SK-N-SH treated with all-trans-retinoic acid at 6 μM for 48 hours (cell line): ENCODE data around the gene MINPP1.
"Not testable (repeated sequence)": the region's sequence is repeated elsewhere in the genome, so short reads cannot be mapped to it uniquely, and the experiment has no call there.

Experiments
- ATAC-seq: fragments of 200-7000 bp; cut with Tn5 transposase; 3 replicates; pipeline ENCODE4 v1.9.1; 2020; ENCODE audit warnings: mild to moderate bottlenecking, moderate library complexity
- ARNTL ChIP-seq: fragments of 450-650 bp; formaldehyde crosslinking; IDR thresholded peaks from 2 replicates; pipeline ENCODE4 v1.5.0; 2020; ENCODE audit warnings: low read depth, mild to moderate bottlenecking, moderate library complexity, borderline replicate concordance
- BACH2 ChIP-seq: fragments of 250-450 bp; sonication (Bioruptor Pico); IDR thresholded peaks from 2 replicates; pipeline ENCODE4 v1.9.0; 2021; ENCODE audit warnings: mild to moderate bottlenecking, borderline replicate concordance
- CSDC2 ChIP-seq: fragments of 250-450 bp; sonication (Bioruptor Pico); IDR thresholded peaks from 2 replicates; pipeline ENCODE4 v1.5.0; 2020; ENCODE audit warnings: mild to moderate bottlenecking, moderate library complexity
- ESRRG ChIP-seq: fragments of 250-450 bp; sonication (Bioruptor Pico); IDR thresholded peaks from 2 replicates; pipeline ENCODE4 v1.6.1; 2021; ENCODE audit warnings: mild to moderate bottlenecking
- GLIS3 ChIP-seq: fragments of 250-450 bp; sonication (Bioruptor Pico); IDR thresholded peaks from 2 replicates; pipeline ENCODE4 v1.5.0; 2020; ENCODE audit warnings: mild to moderate bottlenecking, moderate library complexity
- ISL1 ChIP-seq: fragments of 250-450 bp; sonication (Bioruptor Pico); IDR thresholded peaks from 2 replicates; pipeline ENCODE4 v2.1.2; 2022; ENCODE audit warnings: mild to moderate bottlenecking, moderate library complexity
- PPARA ChIP-seq: fragments of 250-450 bp; sonication (Bioruptor Pico); IDR thresholded peaks from 2 replicates; pipeline ENCODE4 v1.5.0; 2020; ENCODE audit warnings: mild to moderate bottlenecking, borderline replicate concordance
- RARB ChIP-seq: fragments of 250-450 bp; sonication (Bioruptor Pico); IDR thresholded peaks from 2 replicates; pipeline ENCODE4 v1.8.0; 2021; ENCODE audit warnings: mild to moderate bottlenecking, moderate library complexity
- TCF4 ChIP-seq: fragments of 250-450 bp; sonication (Bioruptor Pico); IDR thresholded peaks from 2 replicates; pipeline ENCODE4 v1.8.0; 2021; ENCODE audit warnings: mild to moderate bottlenecking, moderate library complexity, borderline replicate concordance
- TOX ChIP-seq: fragments of 250-450 bp; sonication (Bioruptor Pico); IDR thresholded peaks from 2 replicates; pipeline ENCODE4 v1.8.0; 2021; ENCODE audit warnings: mild to moderate bottlenecking, moderate library complexity, borderline replicate concordance
- ZC3H10 ChIP-seq: fragments of 250-450 bp; sonication (Bioruptor Pico); IDR thresholded peaks from 2 replicates; pipeline ENCODE4 v1.5.1; 2021; ENCODE audit warnings: mild to moderate bottlenecking, moderate library complexity
- ZFP3 ChIP-seq: fragments of 250-450 bp; sonication (Bioruptor Pico); IDR thresholded peaks from 2 replicates; pipeline ENCODE4 v1.5.0; 2020; ENCODE audit warnings: mild to moderate bottlenecking, moderate library complexity
- ZNF565 ChIP-seq: fragments of 450-650 bp; formaldehyde crosslinking; conservative IDR thresholded peaks from 2 replicates; pipeline ENCODE4 v1.5.0; 2020; ENCODE audit warnings: low read depth, mild to moderate bottlenecking, moderate library complexity
- TF ChIP-seq, protein P1 (sequence below): fragments of 250-450 bp; sonication (Bioruptor Pico); IDR thresholded peaks from 2 replicates; pipeline ENCODE4 v1.8.0; 2021; ENCODE audit warnings: low read depth, mild to moderate bottlenecking, moderate library complexity, borderline replicate concordance
- TF ChIP-seq, protein P2 (sequence below): fragments of 250-450 bp; sonication (Bioruptor Pico); IDR thresholded peaks from 2 replicates; pipeline ENCODE4 v1.5.0; 2020; ENCODE audit warnings: mild to moderate bottlenecking, moderate library complexity
- TF ChIP-seq, protein P3 (sequence below): fragments of 250-450 bp; sonication (Bioruptor Pico); IDR thresholded peaks from 2 replicates; pipeline ENCODE4 v1.5.1; 2020; ENCODE audit warnings: low read depth, mild to moderate bottlenecking, moderate library complexity

The MINPP1 gene

DNA sequence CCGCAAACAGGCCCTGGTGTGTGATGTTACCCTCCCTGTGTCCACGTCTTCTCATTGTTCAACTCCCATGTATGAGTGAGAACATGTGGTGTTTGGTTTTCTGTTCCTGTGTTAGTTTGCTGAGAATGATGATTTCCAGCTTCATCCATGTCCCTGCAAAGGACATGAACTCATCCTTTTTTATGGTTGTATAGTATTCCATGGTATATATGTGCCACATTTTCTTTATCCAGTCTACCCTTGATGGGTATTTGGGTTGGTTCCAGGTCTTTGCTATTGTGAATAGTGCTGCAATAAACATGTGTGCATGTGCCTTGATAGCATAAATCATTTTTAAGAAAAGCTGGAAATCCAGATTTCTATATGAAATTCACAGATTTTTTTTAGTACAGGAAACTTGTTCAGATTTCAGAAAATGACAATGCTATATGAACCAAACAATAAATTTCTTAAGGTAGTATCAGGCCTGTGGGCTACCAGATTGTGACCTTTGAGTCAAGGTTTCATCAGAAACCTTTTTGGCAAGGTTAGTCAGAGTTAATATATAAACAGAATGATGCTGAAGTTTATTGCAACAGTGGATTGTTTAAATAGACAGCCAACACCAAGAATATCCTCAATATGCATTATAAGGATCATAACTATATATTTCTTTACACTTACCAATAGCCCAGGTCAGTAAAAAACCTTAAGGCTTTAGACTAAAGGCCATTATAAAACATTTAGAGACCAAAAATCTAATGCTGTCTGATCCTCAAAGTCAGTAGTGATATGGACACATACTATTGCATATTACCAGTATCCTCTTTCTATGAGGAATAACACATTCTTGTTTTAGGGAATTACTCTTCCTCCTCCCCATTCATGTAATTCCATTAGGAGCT lies 86.3 kb downstream of the MINPP1 start (continued):
- TF ChIP-seq GLIS3 (CRISPR knock-in tag) (no peak), ZNF565 (CRISPR knock-in tag) (no peak)

DNA sequence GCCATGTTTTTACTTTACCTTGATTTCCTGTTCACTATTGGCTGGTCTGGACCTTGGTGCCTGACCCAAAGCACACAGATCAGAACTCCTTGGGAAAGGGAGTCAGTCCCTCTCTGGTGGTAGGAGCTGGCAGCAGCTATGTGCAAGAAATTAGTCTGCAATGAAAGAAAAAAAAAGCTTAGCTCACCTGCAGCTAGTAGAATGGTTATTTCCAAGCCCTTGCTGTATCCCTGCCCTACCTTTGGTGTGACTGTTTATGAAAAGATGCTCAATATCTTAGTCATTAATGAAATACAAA lies 86.8 kb downstream of the MINPP1 start:
- no peak for ATAC-seq
- TF ChIP-seq TCF4 (CRISPR knock-in tag) (no peak), CSDC2 (no peak), ZFP3 (CRISPR knock-in tag) (no peak), ZC3H10 (CRISPR knock-in tag) (no peak), ZNF565 (CRISPR knock-in tag) (no peak), RARB (CRISPR knock-in tag) (no peak), ISL1 (CRISPR knock-in tag) (no peak), ESRRG (CRISPR knock-in tag) (no peak)
- TF ChIP-seq, protein P1, sequence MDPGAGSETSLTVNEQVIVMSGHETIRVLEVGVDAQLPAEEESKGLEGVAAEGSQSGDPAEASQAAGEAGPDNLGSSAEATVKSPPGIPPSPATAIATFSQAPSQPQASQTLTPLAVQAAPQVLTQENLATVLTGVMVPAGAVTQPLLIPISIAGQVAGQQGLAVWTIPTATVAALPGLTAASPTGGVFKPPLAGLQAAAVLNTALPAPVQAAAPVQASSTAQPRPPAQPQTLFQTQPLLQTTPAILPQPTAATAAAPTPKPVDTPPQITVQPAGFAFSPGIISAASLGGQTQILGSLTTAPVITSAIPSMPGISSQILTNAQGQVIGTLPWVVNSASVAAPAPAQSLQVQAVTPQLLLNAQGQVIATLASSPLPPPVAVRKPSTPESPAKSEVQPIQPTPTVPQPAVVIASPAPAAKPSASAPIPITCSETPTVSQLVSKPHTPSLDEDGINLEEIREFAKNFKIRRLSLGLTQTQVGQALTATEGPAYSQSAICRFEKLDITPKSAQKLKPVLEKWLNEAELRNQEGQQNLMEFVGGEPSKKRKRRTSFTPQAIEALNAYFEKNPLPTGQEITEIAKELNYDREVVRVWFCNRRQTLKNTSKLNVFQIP (CRISPR knock-in tag): no peak

DNA sequence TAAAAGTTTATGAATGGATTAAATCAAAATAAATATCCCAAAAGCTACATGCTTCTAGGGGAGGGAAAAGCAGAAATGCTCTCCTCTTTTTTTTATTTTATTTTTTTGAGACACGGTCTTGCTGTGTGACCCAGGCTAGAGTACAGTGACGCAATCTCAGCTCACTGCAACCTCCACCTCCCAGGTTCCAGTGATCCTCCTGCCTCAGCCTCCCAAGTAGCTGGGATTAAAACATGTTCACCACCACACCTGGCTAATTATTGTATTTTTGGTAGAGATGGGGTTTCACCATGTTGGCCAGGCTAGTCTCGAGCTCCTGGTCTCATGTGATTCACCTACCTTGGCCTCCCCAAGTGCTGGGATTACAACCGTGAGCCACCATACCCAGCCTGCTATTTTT lies 88.2 kb downstream of the MINPP1 start:
- not testable (repeated sequence) for ATAC-seq

DNA sequence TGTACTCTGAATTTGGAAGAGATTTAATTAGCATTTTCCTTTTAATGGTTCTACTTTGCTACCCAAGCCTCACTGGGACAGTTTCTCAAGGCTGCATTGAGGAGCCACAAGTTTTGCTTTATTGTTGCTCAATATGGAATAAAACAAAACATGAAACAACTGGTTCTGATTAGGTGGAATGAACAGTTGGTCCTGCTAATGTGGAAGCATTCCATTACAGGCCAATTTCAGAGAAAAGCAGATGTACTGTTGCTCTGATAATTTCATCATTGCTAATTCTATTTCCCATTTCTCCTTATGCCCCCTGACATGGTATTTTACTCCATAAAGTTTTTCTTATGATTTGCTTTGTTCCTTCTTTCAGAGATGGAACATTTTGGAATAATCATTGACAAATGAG lies 89.0 kb downstream of the MINPP1 start:
- ATAC-seq: peak; percentile 79
- TF ChIP-seq, protein P2, sequence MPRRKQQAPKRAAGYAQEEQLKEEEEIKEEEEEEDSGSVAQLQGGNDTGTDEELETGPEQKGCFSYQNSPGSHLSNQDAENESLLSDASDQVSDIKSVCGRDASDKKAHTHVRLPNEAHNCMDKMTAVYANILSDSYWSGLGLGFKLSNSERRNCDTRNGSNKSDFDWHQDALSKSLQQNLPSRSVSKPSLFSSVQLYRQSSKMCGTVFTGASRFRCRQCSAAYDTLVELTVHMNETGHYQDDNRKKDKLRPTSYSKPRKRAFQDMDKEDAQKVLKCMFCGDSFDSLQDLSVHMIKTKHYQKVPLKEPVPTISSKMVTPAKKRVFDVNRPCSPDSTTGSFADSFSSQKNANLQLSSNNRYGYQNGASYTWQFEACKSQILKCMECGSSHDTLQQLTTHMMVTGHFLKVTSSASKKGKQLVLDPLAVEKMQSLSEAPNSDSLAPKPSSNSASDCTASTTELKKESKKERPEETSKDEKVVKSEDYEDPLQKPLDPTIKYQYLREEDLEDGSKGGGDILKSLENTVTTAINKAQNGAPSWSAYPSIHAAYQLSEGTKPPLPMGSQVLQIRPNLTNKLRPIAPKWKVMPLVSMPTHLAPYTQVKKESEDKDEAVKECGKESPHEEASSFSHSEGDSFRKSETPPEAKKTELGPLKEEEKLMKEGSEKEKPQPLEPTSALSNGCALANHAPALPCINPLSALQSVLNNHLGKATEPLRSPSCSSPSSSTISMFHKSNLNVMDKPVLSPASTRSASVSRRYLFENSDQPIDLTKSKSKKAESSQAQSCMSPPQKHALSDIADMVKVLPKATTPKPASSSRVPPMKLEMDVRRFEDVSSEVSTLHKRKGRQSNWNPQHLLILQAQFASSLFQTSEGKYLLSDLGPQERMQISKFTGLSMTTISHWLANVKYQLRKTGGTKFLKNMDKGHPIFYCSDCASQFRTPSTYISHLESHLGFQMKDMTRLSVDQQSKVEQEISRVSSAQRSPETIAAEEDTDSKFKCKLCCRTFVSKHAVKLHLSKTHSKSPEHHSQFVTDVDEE (CRISPR knock-in tag): peak; percentile 73; the same call in 1 of the 2 replicates
- TF ChIP-seq GLIS3 (CRISPR knock-in tag) (no peak), ISL1 (CRISPR knock-in tag) (peak; percentile 62), RARB (CRISPR knock-in tag) (no peak), ARNTL (CRISPR knock-in tag) (no peak), TCF4 (CRISPR knock-in tag) (peak; percentile 97), ESRRG (CRISPR knock-in tag) (no peak), PPARA (CRISPR knock-in tag) (no peak), BACH2 (CRISPR knock-in tag) (no peak)

DNA sequence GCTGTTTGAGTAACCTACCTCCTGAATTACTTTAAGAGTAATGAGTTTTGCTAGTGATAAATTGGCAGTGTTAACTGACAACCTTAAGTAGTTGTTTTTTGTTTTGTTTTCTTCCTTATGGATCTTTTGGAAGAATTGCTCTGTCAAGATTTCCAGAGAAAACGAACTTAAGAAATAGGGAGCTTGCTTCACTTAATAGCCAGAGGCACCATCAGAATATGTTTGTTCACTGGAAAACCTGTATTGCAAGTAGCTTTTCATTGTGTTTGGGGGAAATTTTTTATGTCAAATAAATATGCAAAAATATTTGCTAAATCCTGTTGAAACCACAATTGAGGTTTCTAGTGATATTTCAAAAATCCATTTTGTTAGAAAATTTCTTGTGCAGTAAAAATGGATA lies 89.5 kb downstream of the MINPP1 start:
- ATAC-seq: no peak
- TF ChIP-seq, protein P3, sequence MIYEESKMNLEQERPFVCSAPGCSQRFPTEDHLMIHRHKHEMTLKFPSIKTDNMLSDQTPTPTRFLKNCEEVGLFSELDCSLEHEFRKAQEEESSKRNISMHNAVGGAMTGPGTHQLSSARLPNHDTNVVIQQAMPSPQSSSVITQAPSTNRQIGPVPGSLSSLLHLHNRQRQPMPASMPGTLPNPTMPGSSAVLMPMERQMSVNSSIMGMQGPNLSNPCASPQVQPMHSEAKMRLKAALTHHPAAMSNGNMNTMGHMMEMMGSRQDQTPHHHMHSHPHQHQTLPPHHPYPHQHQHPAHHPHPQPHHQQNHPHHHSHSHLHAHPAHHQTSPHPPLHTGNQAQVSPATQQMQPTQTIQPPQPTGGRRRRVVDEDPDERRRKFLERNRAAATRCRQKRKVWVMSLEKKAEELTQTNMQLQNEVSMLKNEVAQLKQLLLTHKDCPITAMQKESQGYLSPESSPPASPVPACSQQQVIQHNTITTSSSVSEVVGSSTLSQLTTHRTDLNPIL (CRISPR knock-in tag): no peak
- TF ChIP-seq TOX (CRISPR knock-in tag): no peak

DNA sequence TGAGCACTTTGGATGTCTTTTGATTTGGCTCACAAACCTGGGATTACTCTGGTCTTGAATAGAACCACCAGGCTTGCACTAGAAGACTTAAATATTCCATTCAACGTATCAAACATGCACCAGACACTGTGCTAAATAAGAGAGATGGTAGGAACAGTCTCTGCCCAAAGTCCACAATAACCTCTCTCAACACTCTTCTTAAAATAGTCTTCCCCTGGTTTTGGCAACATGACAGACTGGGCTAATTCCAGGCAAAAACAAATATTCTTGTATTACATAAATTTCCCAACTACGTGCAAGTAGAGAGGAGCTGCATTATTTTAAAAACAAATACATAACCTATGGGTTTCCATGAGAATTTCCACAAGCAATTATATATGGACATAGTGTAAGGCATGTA lies 90.2 kb downstream of the MINPP1 start:
- no peak for TF ChIP-seq ESRRG (CRISPR knock-in tag)
- TF ChIP-seq PPARA (CRISPR knock-in tag): no peak
- TF ChIP-seq GLIS3 (CRISPR knock-in tag): no peak
- TF ChIP-seq, protein P3 (CRISPR knock-in tag): no peak
- TF ChIP-seq ARNTL (CRISPR knock-in tag): no peak
- TF ChIP-seq, all 23 proteins: peak for 0
- no peak for ATAC-seq
